ENCODE measurements around the gene MAP7D3.

DNA sequence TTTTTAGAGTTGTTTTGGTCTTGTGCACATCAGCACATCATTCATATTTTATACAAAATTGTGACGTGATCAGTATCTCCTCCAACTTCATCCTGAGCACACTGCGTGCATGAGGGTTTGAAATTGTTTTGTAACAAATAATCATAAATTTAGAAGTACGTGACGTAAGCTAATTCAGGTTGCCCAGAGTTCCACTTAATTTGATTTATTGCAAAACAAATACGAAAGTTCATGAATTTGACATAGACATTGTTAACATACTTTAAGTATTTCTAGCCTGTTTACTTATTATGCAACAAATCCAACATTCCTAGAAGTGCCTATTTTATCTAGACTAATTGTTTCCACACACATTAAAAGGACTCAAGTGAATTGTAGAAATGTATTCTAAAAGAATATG lies 48.3 kb downstream of the MAP7D3 start:
- TF ChIP-seq, protein P1, sequence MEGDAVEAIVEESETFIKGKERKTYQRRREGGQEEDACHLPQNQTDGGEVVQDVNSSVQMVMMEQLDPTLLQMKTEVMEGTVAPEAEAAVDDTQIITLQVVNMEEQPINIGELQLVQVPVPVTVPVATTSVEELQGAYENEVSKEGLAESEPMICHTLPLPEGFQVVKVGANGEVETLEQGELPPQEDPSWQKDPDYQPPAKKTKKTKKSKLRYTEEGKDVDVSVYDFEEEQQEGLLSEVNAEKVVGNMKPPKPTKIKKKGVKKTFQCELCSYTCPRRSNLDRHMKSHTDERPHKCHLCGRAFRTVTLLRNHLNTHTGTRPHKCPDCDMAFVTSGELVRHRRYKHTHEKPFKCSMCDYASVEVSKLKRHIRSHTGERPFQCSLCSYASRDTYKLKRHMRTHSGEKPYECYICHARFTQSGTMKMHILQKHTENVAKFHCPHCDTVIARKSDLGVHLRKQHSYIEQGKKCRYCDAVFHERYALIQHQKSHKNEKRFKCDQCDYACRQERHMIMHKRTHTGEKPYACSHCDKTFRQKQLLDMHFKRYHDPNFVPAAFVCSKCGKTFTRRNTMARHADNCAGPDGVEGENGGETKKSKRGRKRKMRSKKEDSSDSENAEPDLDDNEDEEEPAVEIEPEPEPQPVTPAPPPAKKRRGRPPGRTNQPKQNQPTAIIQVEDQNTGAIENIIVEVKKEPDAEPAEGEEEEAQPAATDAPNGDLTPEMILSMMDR (IDR thresholded peaks at IDR 0.05; ENCODE audit: insufficient read depth, low read length, poor library complexity, severe bottlenecking) = no peak
- no peak for TF ChIP-seq EZH2phosphoT487 (conservative IDR thresholded peaks at IDR 0.05; ENCODE audit: low read length)
